Spleen (tissue), 7 donors: ENCODE data around the gene AHCY.

Experiments
- POLR2A ChIP-seq, 3 donors: fragments of 450-650 bp; IDR thresholded peaks; one replicate each; pipeline ENCODE4 v1.5.1; 2017; ENCODE audit warnings: antibody characterized with exemption in 3 of 3, mild to moderate bottlenecking in 1 of 3
- POLR2AphosphoS5 ChIP-seq, 3 donors: sonication (generic); formaldehyde crosslinking; IDR thresholded peaks; one replicate each; pipeline ENCODE4 v1.5.1; 2017; ENCODE audit warnings: antibody characterized with exemption in 3 of 3
- TF ChIP-seq, protein P1 (sequence below), 11 experiments: fragments of 200-600 bp in 7 of 11; fragments of 450-650 bp in 4 of 11; sonication (generic) in 4 of 11; IDR thresholded peaks in 8 of 11; conservative IDR thresholded peaks in 3 of 11; 1 replicate in 7 of 11; 2 replicates in 4 of 11; pipeline versions ENCODE4 v1.4.0 to v1.8.0; 2016 to 2021; ENCODE audit warnings: antibody characterized with exemption in 11 of 11, inconsistent platforms in 4 of 11, mild to moderate bottlenecking in 1 of 11
- donor health status: DM: no; HTN: no; CAD: no; lungs with moderate emphysema.
- donor health status: DM: no; HTN: no; CAD: no.
- donor health status: DM: no; HTN: no; CAD: no.

DNA sequence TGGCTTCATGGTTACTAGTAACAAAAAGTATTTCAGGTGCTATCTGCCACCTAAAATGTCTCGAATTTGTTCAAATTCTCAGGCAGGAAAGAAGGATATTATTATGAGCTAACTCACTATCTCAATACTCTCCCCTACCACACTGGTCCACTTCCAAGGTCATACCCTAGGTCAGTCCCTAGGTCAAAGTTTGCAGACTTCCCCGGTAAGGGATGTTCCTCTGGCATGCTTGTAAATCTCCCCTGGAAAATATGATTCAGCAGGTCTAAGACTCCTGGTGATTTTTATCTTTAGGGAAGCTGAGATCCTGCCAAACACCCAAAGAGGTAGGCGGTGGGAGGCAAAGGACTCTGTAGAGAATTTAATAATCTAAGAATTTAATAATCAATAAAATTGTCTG lies 6.7 kb downstream of the AHCY start:
- TF ChIP-seq, protein P1, sequence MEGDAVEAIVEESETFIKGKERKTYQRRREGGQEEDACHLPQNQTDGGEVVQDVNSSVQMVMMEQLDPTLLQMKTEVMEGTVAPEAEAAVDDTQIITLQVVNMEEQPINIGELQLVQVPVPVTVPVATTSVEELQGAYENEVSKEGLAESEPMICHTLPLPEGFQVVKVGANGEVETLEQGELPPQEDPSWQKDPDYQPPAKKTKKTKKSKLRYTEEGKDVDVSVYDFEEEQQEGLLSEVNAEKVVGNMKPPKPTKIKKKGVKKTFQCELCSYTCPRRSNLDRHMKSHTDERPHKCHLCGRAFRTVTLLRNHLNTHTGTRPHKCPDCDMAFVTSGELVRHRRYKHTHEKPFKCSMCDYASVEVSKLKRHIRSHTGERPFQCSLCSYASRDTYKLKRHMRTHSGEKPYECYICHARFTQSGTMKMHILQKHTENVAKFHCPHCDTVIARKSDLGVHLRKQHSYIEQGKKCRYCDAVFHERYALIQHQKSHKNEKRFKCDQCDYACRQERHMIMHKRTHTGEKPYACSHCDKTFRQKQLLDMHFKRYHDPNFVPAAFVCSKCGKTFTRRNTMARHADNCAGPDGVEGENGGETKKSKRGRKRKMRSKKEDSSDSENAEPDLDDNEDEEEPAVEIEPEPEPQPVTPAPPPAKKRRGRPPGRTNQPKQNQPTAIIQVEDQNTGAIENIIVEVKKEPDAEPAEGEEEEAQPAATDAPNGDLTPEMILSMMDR (IDR thresholded peaks at IDR 0.05 in 8 of 11, conservative IDR thresholded peaks at IDR 0.05 in 3 of 11): no peak
- TF ChIP-seq POLR2A (IDR thresholded peaks at IDR 0.05): no peak
- no peak for TF ChIP-seq POLR2AphosphoS5 (IDR thresholded peaks at IDR 0.05)
